Ramos (cell line): ENCODE measurements around the gene FAM131C.
"Not testable (repeated sequence)": the region's sequence is repeated elsewhere in the genome, so short reads cannot be mapped to it uniquely, and the experiment has no call there.

Experiments used
- in situ Hi-C: fragments of 300-500 bp; cut with MboI; formaldehyde crosslinking; loops from one replicate; pipeline ENCODE4 v1.14.3; 2022; ENCODE audit warnings: low sequenced_read_pairs; ENCODE audit not compliant: unreplicated experiment

FAM131C gene

DNA sequence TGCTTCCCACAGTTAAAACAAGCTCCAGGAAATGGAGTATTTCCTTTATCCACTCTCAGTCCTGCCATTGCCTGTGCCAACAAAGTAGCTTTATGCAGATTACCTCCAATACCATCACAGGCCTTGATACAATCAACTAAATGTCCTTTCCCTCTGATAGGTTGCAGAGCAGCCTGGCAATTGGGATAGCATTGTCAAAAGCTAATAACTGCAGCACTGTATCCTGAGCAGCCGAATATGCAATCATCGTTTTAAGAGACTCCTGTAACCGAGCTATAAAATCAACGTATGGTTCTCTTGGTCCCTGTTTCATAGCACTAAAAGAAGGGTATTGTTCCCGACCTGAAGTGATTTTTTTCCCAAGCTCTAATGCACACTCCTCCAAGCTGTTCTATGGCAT is 33.6 kb upstream of the FAM131C start:
- in situ Hi-C loops, result not testable (repeated sequence)

DNA sequence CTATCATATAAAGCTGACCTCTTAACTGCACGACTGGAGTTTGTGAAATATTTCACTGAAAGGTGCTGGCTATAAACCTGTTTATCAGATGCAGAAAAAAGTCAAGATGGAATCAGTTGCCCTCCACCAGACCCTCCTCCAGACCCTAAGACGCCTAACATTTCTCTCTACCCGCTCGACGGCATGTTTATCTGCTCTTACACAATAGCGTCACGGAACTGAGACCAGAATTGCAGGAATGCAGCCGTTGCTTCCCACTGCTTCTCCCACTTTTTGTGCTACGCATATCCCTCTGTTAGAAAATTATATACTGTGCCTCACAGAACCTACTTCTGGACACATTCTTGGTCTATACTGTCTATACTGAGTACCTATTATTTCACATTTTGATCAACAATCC is 28.2 kb upstream of the FAM131C start:
- in situ Hi-C loops, result no loop called here

DNA sequence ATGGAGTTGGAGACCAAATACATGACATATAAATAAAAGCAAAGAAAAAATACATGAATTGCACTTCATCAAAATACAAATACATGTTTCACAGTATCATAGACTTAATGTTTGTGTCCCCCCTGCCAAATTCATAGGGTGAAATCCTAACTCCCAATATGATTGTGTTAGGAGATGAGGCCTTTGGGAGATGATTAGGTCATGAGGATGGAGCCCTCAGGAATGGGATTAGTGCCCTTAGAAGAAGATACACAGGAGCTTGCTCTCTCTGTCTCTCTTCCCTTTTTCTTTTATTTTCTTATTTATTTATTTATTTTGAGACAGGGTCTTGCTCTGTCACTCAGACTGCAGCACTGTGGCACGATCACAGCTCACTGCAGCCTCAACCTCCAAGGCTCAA is 26.0 kb upstream of the FAM131C start:
- in situ Hi-C loops, result loop anchor here (10.0 kb wide), 1 partner anchor 505 kb away; no protein-coding TSS in a partner anchor

DNA sequence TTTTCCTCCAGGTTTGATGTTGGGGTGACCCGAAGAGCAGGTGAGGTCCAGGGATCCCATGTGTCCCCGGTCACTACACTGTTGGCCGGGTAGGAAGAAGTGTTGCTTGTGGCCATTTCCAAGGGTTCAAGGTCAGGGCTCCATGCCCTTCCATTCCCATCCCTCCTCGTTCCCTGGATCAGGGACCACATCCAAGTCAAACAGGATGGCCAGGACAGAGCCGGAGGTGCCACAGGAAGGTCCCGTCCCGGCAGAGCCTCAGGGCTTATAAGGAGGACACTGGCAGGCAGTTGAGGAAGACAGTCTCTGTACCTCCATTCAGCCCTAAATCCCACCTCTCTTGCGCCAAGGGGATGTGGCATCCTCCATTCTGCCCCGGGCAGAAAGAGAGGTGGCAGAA is 22.0 kb upstream of the FAM131C start:
- in situ Hi-C loops, result loop anchor here (10.0 kb wide), 1 partner anchor 509 kb away; no protein-coding TSS in a partner anchor

DNA sequence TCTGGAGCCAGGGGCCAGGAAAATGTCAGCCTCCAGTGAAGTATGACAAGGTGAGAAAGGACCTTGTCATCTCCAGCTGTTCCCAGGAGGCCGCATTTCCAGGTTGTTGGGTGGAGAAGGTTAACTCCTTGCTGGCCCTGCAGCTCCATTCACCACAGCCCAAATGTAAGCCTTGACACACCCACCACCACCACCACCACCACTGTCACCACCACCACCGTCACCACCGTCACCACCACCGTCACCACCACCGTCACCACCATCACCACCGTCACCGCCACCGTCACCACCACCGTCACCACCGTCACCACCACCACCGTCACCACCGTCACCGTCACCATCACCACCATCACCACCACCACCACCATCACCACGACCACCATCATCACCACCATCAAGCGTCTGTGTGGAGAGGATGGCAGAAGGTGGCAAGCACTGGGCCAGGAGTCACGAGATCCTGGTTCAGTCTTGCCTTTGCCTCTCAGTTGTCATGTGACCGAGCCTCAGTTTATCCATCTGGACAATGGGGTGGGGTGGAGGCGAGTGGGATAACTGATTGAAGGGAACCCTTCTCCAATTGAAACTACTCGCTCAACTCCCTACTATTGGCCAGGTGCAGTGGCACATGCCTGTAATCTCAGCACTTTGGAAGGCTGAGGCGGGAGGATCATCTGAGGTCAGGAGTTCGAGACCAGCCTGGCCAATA is 21.2 kb upstream of the FAM131C start:
- in situ Hi-C loops, result loop anchor here (10.0 kb wide), 1 partner anchor 510 kb away; no protein-coding TSS in a partner anchor

DNA sequence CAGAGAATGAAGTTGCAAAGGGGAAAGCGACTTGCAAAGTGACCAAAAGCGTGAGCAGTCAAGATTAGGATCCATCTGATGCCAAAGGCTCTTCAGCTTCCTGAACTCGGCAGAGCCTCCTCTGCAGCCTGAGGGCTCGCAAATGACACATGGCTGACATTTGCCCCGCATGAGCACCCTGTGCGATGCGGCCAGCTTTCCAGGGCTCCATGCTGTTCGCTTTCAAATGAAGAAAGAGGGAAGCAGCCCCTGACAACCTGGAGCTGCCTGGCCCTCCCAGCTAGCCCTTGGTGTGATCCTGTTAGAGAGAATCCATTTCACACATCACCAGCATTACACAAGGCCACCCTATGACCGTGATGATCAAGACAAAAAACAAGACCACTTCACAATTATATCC is 20.2 kb upstream of the FAM131C start:
- in situ Hi-C loops, result loop anchor here (10.0 kb wide), 1 partner anchor 511 kb away; no protein-coding TSS in a partner anchor

DNA sequence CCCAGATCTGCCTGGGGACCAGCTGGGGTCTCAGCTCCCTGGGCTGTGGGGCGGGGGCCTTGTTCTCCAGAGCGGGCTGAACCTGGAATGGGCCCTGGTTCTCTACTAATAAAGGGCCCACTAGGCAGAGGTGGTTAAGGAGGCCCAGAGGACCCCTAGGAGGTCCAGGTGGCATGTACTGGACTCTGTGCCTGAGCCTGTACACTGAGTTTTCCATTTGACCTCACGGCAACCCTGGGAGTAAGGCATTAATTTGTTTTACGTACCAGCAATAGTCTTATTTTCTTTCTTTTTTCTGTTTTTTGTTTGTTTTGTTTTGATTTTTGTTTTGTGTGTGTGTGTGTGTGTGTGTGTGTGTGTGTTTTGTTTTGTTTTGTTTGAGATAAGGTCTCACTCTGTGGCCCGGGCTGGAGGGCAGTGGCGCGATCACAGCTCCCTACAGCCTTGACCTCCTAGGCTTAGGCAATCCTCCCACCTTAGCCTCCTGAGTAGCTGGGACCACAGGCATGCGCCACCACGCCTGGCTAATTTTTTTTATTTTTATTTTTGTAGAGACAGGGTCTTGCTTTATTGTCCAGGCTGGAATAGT is 19.6 kb upstream of the FAM131C start:
- in situ Hi-C loops, result loop anchor here (10.0 kb wide), 1 partner anchor 512 kb away; no protein-coding TSS in a partner anchor

DNA sequence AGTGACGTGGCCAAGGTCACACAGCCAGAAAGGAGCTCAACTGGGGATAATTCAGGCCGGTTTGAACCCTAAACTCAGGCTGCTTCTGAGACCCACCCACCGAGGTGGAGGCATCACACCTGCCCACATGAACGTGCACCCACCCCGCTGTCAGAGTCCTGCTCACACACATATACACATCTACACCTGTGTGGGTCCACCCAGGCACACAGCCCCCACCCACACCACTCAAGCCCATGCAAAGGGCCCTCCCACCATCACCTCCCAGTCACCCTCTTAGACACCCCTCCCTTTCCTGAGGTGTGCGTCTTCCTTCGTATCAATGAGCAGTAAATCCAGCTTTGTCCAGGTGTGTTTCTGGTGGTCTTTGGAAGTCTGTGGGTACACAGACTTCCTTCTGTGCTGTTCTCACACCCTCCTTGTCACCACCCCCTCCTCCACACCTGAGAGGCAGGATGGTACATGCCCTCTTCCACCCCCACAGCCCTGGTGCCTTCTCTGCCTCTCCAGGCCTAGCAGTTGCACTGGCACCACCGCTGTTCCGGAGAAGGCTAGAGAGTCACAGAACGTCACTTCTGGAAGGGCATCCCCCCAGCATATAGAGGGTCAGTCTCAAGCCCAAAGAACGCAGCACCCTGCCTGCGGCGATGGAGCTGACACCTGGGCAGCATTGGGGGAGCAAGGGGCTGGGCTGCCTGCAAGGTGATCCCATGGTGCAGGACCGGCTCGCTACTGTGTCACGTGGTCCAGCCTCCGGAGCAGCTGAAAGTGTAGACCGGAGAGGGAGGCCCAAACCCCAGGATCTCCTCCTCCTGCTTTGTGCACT is 18.9 kb upstream of the FAM131C start:
- in situ Hi-C loops, result loop anchor here (10.0 kb wide), 1 partner anchor 512 kb away; no protein-coding TSS in a partner anchor

DNA sequence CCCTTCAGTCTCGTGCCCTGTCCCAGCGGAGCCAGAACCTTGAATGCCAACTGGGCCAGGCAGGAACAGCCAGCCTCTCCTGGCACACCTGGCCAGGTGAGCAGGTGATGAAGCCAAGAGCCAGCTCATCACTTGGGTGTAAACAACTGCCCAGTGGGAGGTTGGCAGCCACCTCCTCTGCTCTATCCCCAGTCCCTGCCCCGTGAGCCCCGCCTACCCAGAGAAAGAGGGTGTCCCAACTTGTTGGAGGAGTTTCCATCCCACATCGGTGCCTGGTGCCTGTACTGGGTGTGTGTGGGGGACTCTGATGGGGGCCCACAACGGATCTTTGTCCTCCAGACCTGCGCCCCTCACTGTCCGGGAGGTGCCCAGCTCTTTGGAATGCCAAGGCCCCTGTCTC is 17.8 kb upstream of the FAM131C start:
- in situ Hi-C loops, result loop anchor here (10.0 kb wide), 1 partner anchor 514 kb away; no protein-coding TSS in a partner anchor

DNA sequence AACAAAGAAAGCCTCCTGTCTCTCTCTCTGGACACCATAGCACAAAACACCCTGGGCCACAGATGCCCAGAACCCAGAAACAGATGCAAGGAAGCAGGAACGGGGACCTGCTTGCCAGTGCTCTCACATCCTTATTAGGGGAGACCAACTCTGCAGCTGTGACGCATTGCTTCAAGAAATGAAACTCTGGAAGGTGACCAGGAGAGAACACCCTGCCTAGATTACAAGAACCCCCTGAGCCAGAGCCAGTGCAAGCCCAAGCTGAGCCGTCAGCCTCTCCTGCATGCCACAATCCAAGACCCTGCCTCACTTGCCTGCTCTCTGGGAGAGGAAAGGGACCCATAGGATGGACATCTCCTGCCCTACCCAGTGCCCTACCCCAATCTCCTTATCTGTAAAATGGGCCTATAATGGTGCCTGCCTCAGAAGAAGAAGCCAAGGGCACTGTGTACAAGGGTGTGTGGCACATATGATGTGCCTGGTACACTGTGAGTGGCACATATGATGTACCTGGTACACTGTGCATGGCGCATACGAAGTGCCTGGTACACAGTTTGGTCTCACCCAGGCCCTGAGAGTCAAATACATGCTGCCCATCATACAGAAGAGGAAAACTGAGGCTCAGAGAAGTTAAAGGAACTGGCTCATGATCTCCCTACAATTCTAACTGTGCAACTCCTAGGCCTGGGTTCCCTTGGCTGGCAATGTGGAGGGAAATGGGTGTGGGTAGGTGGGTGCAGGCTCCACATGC is 16.8 kb upstream of the FAM131C start:
- in situ Hi-C loops, result loop anchor here (10.0 kb wide), 1 partner anchor 515 kb away; no protein-coding TSS in a partner anchor

DNA sequence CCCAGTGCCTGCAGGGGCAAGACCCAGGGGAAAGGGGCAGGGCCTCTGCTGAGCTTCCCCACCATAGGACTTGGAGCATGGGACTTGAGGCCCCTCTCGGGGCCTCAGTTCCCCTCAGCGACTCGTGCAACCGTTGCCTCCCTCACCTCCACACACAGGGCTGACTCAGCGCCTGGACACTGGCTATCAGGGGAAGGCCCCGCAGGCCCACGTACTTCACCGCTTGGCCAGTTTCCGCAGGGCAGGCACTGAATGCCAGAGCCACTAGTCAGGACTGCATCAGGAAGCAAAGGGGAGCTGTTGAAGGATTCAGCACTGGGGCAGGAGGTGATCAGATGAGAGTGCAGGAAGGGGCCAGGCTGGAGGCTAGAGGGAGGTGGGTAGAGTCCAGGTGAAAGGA is 15.5 kb upstream of the FAM131C start:
- in situ Hi-C loops, result loop anchor here (10.0 kb wide), 1 partner anchor 276 kb away; the partner anchor contains the start of gene SZRD1

DNA sequence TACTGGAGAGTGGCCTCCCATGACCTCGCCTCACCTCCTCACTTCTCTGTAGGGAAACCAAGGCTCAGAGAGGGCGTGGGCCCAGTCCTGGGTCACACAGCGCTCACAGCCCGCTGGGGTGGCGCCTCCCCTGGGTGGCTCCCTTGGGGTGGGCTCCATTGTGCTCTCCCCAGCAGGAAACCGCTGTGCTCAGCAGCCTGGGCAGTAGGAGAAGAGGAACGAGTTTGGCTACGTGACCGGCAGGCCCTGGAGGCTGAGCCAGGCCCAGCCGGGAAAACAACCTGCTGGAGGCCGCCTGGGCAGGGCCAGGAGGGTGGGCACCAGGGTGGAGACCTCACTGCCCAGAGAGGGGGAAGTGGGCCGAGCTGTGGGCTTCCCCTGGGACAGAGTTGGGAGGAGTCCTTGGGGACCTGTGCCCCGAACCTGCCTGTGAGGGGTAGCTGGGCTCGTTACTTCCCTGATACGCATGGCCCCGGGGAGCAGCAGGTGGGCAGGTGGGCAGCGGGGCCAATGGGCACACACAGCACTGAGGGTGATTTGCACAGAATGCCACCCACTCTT is 15.0 kb upstream of the FAM131C start:
- in situ Hi-C loops, result loop anchor here (10.0 kb wide), 1 partner anchor 276 kb away; the partner anchor contains the start of gene SZRD1

DNA sequence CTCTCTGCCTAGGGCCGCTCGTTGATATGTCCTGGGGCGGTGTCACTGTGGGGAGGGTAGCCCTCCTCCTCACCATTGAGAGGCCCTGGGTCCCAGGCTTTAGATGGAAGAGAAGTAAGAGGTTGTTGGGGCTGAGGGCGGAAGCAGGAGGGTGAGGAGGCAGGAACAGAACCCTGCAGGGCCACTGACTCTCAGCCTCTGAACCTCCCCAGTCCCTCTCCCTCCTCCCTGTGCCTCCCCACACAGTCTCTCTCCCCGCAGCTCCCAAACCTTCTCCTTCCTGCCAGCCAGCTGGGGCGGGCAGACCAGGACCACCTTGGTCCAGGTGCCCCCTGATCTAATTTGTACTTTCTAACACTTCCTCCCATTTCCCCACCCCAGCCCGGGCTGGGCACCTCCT is 14.3 kb upstream of the FAM131C start:
- in situ Hi-C loops, result loop anchor here (10.0 kb wide), 1 partner anchor 277 kb away; the partner anchor contains the start of gene SZRD1

DNA sequence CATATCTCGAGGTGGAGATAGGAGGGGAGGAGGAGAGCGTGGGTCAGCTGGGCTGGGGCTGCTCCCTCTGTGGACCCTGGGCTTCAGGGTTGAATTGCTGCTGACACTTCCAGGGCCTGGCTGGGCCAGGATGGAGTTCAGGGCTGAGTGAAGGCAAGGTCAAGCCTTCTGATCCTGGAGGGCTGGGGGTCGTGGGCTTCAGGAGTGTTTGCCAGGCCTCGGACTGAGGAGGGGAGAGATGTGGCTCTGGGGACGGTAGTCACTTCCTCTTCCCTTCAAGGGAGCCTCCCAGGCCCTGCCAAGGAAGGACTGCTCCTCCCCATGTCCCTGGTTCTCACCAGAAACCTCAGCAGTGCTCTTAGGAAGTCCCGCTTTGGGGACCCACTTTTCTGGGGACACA is 12.1 kb upstream of the FAM131C start:
- in situ Hi-C loops, result loop anchor here (10.0 kb wide), 1 partner anchor 279 kb away; the partner anchor contains the start of gene SZRD1

DNA sequence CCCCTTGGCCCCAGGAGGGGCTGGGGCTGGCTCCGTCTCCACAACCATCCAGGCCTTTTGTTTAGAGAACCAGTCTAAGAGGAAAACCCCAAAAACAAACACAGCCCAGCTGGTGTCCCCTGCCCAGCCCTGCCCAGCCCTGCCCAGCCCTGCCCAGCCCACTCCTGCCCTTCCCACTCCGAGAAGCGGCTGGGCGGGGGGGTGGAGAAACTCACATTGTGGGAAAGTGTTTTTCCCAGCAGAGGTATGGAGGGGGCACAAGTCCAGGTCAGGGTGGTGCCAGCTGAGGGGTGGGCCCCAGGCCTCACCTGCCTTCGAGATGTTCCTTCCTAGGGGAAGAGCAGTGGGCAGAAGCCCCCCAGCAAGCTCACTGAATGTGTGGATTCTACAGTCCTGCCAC is 10.0 kb upstream of the FAM131C start:
- in situ Hi-C loops, result loop anchor here (5.0 to 10.0 kb wide), 2 partner anchors 99 to 281 kb away; partner anchors contain the start of gene SZRD1

DNA sequence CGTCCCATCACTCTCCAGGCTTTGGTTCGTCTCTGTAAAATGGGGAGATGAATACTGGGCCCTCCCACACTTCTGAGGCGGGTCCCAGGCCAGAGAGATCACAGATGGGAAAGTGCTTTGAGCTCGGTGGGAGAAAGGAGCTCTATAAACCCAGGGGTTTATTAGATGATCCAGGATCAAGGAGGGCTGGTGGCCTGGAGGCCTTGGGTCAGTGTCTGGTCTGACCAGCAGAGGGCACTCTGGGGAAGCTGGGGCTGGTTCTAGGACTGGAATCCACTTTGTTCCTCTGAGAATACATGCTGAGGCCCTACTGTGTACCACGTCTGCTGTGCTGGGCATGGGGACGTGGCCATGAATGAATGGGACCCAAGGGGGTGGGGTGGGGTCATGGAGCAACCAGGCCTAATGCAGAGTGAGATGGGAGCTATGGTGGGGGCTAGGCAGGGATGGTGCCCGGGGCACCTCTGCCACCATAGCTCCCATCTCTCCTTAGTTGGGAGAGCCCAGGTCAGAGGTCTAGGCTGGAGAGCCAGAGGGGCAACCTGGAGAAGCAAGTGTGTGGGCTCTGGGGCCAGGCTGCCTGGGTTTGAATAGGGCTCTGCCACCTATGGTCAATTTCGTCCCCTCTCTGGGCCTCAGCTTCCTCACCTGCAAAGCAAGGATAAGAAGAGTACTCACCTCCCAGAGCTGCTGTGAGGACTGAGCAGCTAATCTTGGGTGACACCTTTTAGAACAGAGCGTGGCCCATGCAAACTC is 9.0 kb upstream of the FAM131C start:
- in situ Hi-C loops, result loop anchor here (5.0 to 10.0 kb wide), 2 partner anchors 100 to 282 kb away; partner anchors contain the start of gene SZRD1

DNA sequence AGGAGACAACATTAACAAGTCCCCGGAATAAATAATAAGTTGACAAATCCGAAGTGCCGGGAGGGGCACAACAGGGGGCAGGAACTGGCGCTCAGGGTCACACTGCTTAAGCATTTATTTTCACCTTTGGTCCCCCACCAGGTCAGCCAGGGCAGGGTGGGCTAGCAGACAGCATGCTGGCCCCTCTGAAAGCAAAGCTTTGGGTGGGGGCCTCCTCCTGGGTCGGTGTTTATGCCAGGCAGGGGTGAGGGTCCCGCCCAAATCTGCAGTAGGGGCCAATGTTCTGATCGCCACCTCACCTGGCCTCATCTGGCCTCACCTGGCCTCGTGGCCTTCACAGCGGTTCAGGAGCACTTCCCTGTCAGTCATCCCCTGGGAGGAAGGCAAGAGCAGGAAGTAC is 8.2 kb upstream of the FAM131C start:
- in situ Hi-C loops, result loop anchor here (5.0 to 10.0 kb wide), 2 partner anchors 101 to 283 kb away; partner anchors contain the start of gene SZRD1

DNA sequence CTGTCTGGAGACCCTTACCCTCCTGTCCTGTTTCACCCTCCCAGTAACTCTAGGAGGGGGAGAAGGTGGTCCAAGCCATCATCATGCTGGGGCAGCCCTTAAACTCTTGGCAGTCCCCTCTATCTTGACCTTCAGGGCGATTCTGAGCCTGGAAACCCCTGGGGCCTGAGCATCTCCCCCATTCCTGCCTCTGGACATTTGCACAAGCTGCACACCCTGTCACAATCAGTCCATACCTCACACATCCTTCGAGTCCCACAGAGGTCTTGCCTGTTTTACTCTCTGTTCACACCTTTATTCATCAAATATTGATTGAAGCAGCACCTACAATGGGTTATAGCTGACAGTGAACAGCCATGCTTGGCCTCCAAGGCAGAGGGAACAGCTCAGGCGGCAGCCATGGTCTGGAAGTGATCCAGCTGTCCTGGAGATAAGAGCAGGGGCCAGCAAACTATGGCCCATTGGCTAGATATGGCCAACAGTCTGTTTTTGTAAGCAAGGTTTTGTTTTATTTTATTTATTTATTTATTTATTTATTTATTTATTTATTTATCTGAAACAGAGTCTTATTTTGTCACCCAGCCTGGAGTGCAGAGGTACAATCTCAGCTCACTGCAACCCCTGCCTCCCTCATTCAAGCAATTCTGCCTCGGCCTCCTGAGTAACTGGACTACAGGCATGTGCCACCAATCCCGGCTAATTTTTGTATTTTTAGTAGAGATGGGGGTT is 7.1 kb upstream of the FAM131C start:
- in situ Hi-C loops, result loop anchor here (5.0 to 10.0 kb wide), 2 partner anchors 102 to 284 kb away; partner anchors contain the start of gene SZRD1
